Keratinocyte (primary cell): ENCODE measurements around the gene IRX3. TPM values are rescaled to one million over a fixed set of nuclear protein-coding genes. Genes with fewer than 3 reads are reported as not detected.

Source experiments
- DNase-seq: peaks from one replicate; pipeline ENCODE4 v3.0.0-alpha.2; 2011; ENCODE audit warnings: low read depth, missing footprints, low spot score
- FAIRE-seq: peaks from 2 replicates; lab custom pipeline; 2011; peaks lifted over from hg19 to GRCh38; lab: Jason Lieb, UNC
- H2AFZ ChIP-seq: 2 replicates; pipeline ENCODE4 v1.6.0; 2012; ENCODE audit warnings: low read length, control low read depth, inconsistent platforms; ENCODE audit not compliant: control insufficient read depth
- H3K27ac ChIP-seq: 2 replicates; pipeline ENCODE4 v1.5.1; 2011; ENCODE audit warnings: low read length; ENCODE audit not compliant: control insufficient read depth, insufficient read depth
- H3K27me3 ChIP-seq: 3 replicates; pipeline ENCODE4 v1.6.0; 2011; ENCODE audit warnings: low read length; ENCODE audit not compliant: control insufficient read depth, insufficient read depth; ENCODE audit errors: extremely low read depth
- H3K36me3 ChIP-seq, 2 experiments: 2 replicates in 1 of 2; 3 replicates in 1 of 2; pipeline ENCODE4 v1.5.1; 2011; ENCODE audit warnings: low read length in 2 of 2, mild to moderate bottlenecking in 1 of 2; ENCODE audit not compliant: control insufficient read depth in 2 of 2, insufficient read depth in 2 of 2; ENCODE audit errors: extremely low read depth in 1 of 2
- H3K4me1 ChIP-seq: 3 replicates; pipeline ENCODE4 v1.5.1; 2011; ENCODE audit warnings: low read length; ENCODE audit not compliant: control insufficient read depth, insufficient read depth; ENCODE audit errors: extremely low read depth
- H3K4me2 ChIP-seq: 3 replicates; pipeline ENCODE4 v1.6.0; 2011; ENCODE audit warnings: low read depth, low read length; ENCODE audit not compliant: control insufficient read depth, insufficient read depth; ENCODE audit errors: extremely low read depth
- H3K4me3 ChIP-seq, 3 experiments: fragments of 200-600 bp in 1 of 3; sonication (generic) in 1 of 3; 2 replicates in 2 of 3; 3 replicates in 1 of 3; pipeline ENCODE4 v1.5.1; 2011 to 2016; ENCODE audit warnings: low read length in 3 of 3, mild to moderate bottlenecking in 3 of 3, control low read depth in 2 of 3, inconsistent platforms in 1 of 3, low read depth in 1 of 3, mixed read lengths in 1 of 3, mixed run types in 1 of 3, moderate library complexity in 1 of 3; ENCODE audit not compliant: control insufficient read depth in 2 of 3, insufficient read depth in 2 of 3; ENCODE audit errors: extremely low read depth in 1 of 3
- H3K79me2 ChIP-seq: 2 replicates; pipeline ENCODE4 v1.6.0; 2012; ENCODE audit warnings: low read length; ENCODE audit not compliant: control insufficient read depth, insufficient read depth
- H3K9ac ChIP-seq: 3 replicates; pipeline ENCODE4 v1.6.0; 2011; ENCODE audit warnings: low read length; ENCODE audit not compliant: control insufficient read depth, insufficient read depth; ENCODE audit errors: extremely low read depth
- H3K9me1 ChIP-seq: 3 replicates; pipeline ENCODE4 v1.6.0; 2011; ENCODE audit warnings: low read length; ENCODE audit not compliant: control insufficient read depth, insufficient read depth; ENCODE audit errors: extremely low read depth
- H3K9me3 ChIP-seq: 2 replicates; pipeline ENCODE4 v1.5.1; 2012; ENCODE audit warnings: low read depth, low read length; ENCODE audit not compliant: control insufficient read depth
- H4K20me1 ChIP-seq: 3 replicates; pipeline ENCODE4 v1.6.0; 2011; ENCODE audit warnings: low read length; ENCODE audit not compliant: control insufficient read depth, insufficient read depth; ENCODE audit errors: extremely low read depth
- CTCF ChIP-seq, 3 experiments: IDR thresholded peaks in 1 of 3; conservative IDR thresholded peaks in 1 of 3; optimal IDR thresholded peaks in 1 of 3; 2 replicates in 2 of 3; 3 replicates in 1 of 3; pipeline versions ENCODE3 to v1.5.1; 2011; ENCODE audit warnings: low read length in 3 of 3, mild to moderate bottlenecking in 3 of 3, moderate library complexity in 2 of 3, control low read depth in 1 of 3, inconsistent platforms in 1 of 3; ENCODE audit not compliant: insufficient read depth in 2 of 3; ENCODE audit errors: extremely low read depth in 1 of 3
- EZH2 ChIP-seq: IDR thresholded peaks from one replicate; pipeline ENCODE4 v1.6.1; 2012; ENCODE audit warnings: inconsistent platforms, mild to moderate bottlenecking, low read length, moderate library complexity
- dilution Hi-C: fragments of 300-500 bp; cut with MboI; formaldehyde crosslinking; loops from one replicate; pipeline ENCODE4 v1.7.0; 2020; ENCODE audit warnings: low sequenced_read_pairs; ENCODE audit not compliant: extremely low pct_ligation_motif_present
- polyA plus RNA-seq, 5 experiments: library from polyadenylated mRNA; depleted of rRNA in 3 of 5; stranded (reverse) in 3 of 5; stranded (forward) in 1 of 5; unstranded in 1 of 5; fragments of >200 nt; gene quantifications; 1 replicate in 1 of 5; 2 replicates in 3 of 5; 3 replicates in 1 of 5; pipeline versions ENCODE4 v1.2.1 to v1.2.3, GENCODE V29; 2011 to 2012; ENCODE audit warnings: missing spikeins in 2 of 5, low read depth in 1 of 5, low replicate concordance in 1 of 5

Gene IRX3
- polyA plus RNA-seq, 1 donor (not counting 4 experiments of a cell fraction or from before 2014, with no cell fraction given), result 3.3 TPM

- FAIRE-seq, result no peak
These were observed 22.8 kb upstream of the IRX3 start for GRCh38 chr16:54309341-54309740.

GRCh38 chr16:54305080-54305479 lies 18.5 kb upstream of the IRX3 start:
- Histone ChIP-seq H2AFZ (no peak overlapping the region), H3K4me2 (no peak overlapping the region), H3K9me1 (no peaks in the 10 kb centered on the region), H3K9ac (no peak overlapping the region), H3K27me3 (no peaks in the 10 kb centered on the region), H3K79me2 (no peaks in the 10 kb centered on the region), H3K27ac (no peak overlapping the region), H3K9me3 (no peaks in the 10 kb centered on the region), H4K20me1 (no peaks in the 10 kb centered on the region), H3K4me1 (no peaks in the 10 kb centered on the region), H3K36me3 (no peaks in the 10 kb centered on the region), H3K4me3 (no peak overlapping the region)
- TF ChIP-seq EZH2 (no peak), CTCF (optimal IDR thresholded peaks at IDR 0.05 in 1 of 3, IDR thresholded peaks at IDR 0.05 in 1 of 3, conservative IDR thresholded peaks at IDR 0.05 in 1 of 3; ENCODE audit: extremely low read depth in 1 of 3, insufficient read depth in 2 of 3, low read length in 3 of 3) (no peak)
- FAIRE-seq (no peak), DNase-seq (no peak)
- dilution Hi-C loops, result no loop called here

More at GRCh38 chr16:54309341-54309740, 22.8 kb upstream of the IRX3 start:
- TF ChIP-seq EZH2 (no peak), CTCF (optimal IDR thresholded peaks at IDR 0.05 in 1 of 3, IDR thresholded peaks at IDR 0.05 in 1 of 3, conservative IDR thresholded peaks at IDR 0.05 in 1 of 3; ENCODE audit: extremely low read depth in 1 of 3, insufficient read depth in 2 of 3, low read length in 3 of 3) (no peak)
- Histone ChIP-seq H3K9me3 (no peaks in the 10 kb centered on the region), H3K27ac (no peak overlapping the region), H3K27me3 (peaks cover 3% of the 10 kb centered on the region), H3K4me1 (no peaks in the 10 kb centered on the region), H3K36me3 (no peaks in the 10 kb centered on the region), H3K9ac (no peak overlapping the region), H3K9me1 (no peaks in the 10 kb centered on the region), H4K20me1 (no peaks in the 10 kb centered on the region), H3K4me3 (no peak overlapping the region), H2AFZ (no peak overlapping the region), H3K4me2 (no peak overlapping the region), H3K79me2 (no peaks in the 10 kb centered on the region)
- dilution Hi-C loops, result no loop called here
- DNase-seq, result no peak
